Brain microvascular endothelial cell (primary cell): ENCODE measurements around the gene SLC30A4.

Experiments
- DNase-seq: peaks from one replicate; pipeline ENCODE4 v3.0.0-alpha.2; 2020
- H3K27ac ChIP-seq: fragments of 250-450 bp; sonication (Bioruptor Pico); 2 replicates; pipeline ENCODE4 v1.5.1; 2020; ENCODE audit warnings: mild to moderate bottlenecking, moderate library complexity
- H3K27me3 ChIP-seq: fragments of 250-450 bp; sonication (Bioruptor Pico); replicated peaks from 2 replicates; pipeline ENCODE4 v1.5.1; 2020; ENCODE audit warnings: mild to moderate bottlenecking
- H3K36me3 ChIP-seq: fragments of 250-450 bp; sonication (Bioruptor Pico); replicated peaks from 2 replicates; pipeline ENCODE4 v1.5.1; 2020; ENCODE audit warnings: mild to moderate bottlenecking
- H3K4me3 ChIP-seq: 2 replicates; pipeline ENCODE4 v1.5.1; 2011; ENCODE audit warnings: low read depth, mild to moderate bottlenecking, control low read depth, low read length, moderate library complexity
- CTCF ChIP-seq: IDR thresholded peaks from 2 replicates; pipeline ENCODE4 v1.5.1; 2011; ENCODE audit warnings: low read depth, mild to moderate bottlenecking, moderate library complexity, low read length, control low read depth, inconsistent platforms; ENCODE audit errors: missing control alignments
- in situ Hi-C: cut with HindIII; loops from 2 replicates; pipeline ENCODE4 v1.10.0; 2017; ENCODE audit warnings: low sequenced_read_pairs, low pct_ligation_motif_present

SLC30A4 gene

DNA sequence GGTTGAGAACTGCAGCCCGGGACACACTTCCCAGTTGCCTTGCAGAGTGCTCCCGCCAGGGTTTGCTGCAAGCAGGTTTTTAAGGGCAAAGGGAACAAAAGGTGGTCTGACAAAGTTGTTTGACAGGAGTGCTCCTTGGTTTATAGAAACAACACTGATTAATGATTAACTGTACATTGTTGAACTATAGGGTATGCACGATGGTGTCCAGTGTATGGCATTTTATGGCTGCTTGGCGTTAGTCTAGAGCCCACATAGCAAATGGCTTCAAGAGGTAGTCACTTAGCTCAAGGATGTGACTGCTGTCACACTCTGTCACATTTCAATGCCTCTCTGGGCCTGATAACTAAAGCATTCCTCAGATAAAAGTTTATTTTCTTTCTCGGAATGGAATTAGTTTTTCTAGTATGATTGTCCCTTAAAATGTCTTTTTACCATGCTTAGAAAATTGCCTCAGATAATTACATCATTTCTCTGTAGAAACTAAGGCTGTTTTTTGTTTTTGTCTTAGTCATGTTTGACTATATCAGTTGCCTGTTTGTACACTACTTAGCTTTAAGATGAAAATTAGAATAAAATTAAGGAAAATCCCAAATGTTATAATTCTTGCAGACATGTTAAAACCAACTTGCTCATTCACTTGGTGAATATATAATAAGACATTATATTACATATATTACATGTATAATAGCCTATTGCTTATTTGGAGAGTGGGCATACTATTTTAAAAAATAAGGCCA is 82.9 kb downstream of the SLC30A4 start:
- no peak for TF ChIP-seq CTCF
- in situ Hi-C loops, result no loop called here
- DNase-seq, result no peak
- Histone ChIP-seq H3K27ac (no peak overlapping the region), H3K4me3 (no peak overlapping the region), H3K27me3 (no peaks in the 10 kb centered on the region), H3K36me3 (no peaks in the 10 kb centered on the region)

GRCh38 chr15:45435124-45435903 is 87.2 kb downstream of the SLC30A4 start:
- H3K4me3 ChIP-seq, result no peak overlapping the region
- no peak for TF ChIP-seq CTCF
- no peak for DNase-seq
- in situ Hi-C loops, result no loop called here
- H3K27ac ChIP-seq, result no peak overlapping the region
- H3K27me3 ChIP-seq, result no peaks in the 10 kb centered on the region
- no peaks in the 10 kb centered on the region for H3K36me3 ChIP-seq

DNA sequence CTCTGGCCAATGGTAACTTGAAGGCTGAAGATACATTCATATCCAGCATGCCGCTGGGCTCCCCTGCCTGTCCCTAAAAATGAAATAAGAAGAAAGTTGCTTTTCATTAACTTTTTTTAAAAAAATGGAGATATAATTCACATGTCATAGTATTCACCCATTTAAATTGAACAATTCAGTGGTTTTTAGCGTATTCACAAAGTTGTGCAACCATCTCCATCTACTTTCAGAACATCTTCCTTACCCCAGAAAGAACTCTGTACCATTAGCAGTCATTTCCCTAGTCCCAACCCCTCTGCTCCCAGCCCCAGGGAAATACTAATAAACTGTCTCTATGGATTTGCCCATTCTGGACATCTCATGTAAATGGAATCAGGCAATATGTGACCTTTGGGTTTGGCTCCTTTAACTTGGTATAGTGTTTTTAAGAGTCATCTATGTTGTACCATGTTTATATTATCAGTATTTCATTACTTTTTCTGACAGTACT is 88.4 kb downstream of the SLC30A4 start:
- no peak for TF ChIP-seq CTCF
- Histone ChIP-seq H3K4me3 (no peak overlapping the region), H3K27me3 (no peaks in the 10 kb centered on the region), H3K27ac (no peak overlapping the region), H3K36me3 (no peaks in the 10 kb centered on the region)
- DNase-seq, result no peak
- in situ Hi-C loops, result no loop called here

GRCh38 chr15:45431511-45431910 is 91.0 kb downstream of the SLC30A4 start:
- no peak for DNase-seq
- Histone ChIP-seq H3K36me3 (no peaks in the 10 kb centered on the region), H3K27me3 (no peaks in the 10 kb centered on the region), H3K4me3 (no peak overlapping the region), H3K27ac (no peak overlapping the region)
- TF ChIP-seq CTCF, result no peak
- in situ Hi-C loops, result no loop called here

GRCh38 chr15:45429941-45430792 is 92.4 kb downstream of the SLC30A4 start:
- Histone ChIP-seq H3K27ac (no peak overlapping the region), H3K4me3 (peak overlapping the region; percentile 50), H3K36me3 (no peaks in the 10 kb centered on the region), H3K27me3 (no peaks in the 10 kb centered on the region)
- peak; percentile 29 for DNase-seq
- peak; percentile 92 for TF ChIP-seq CTCF
- in situ Hi-C loops, result no loop called here
